Measurements from ENCODE around the gene ZMYND19. TPM values are rescaled to one million over a fixed set of nuclear protein-coding genes. Genes with fewer than 3 reads are reported as not detected.
A peak's percentile ranks its signal among the peaks of the same experiment; 100 is the strongest.
"Not testable (repeated sequence)": the region's sequence is repeated elsewhere in the genome, so short reads cannot be mapped to it uniquely, and the experiment has no call there.

Gene ZMYND19
- total RNA-seq, 2 donors from 2014 or later = 14.4 to 36.0 TPM

GRCh38 chr9:137598943-137599342 lies 8.6 kb upstream of the ZMYND19 start:
- TF ChIP-seq CTCF (IDR thresholded peaks at IDR 0.05) = no peak
- intact Hi-C loops (cut with DNase I) = no loop called here
- H3K9ac ChIP-seq (ENCODE audit: low read depth in 2 of 2, low read length in 2 of 2) = no peak overlapping the region
- H3K9me3 ChIP-seq = no peaks in the 10 kb centered on the region
- no peaks in the 10 kb centered on the region for H3K36me3 ChIP-seq
- DNase-seq = no peak
- no peaks in the 10 kb centered on the region for H3K4me1 ChIP-seq
- no peak overlapping the region for H3K27ac ChIP-seq
- H3K27me3 ChIP-seq = no peaks in the 10 kb centered on the region
- H3K4me3 ChIP-seq = no peak overlapping the region

- H3K9me3 ChIP-seq; H3K27ac ChIP-seq; H3K4me1 ChIP-seq; H3K4me3 ChIP-seq; H3K36me3 ChIP-seq; intact Hi-C loops (cut with DNase I); H3K27me3 ChIP-seq; DNase-seq; H3K9ac ChIP-seq (ENCODE audit: low read depth in 2 of 2, low read length in 2 of 2): not testable (repeated sequence)
Measured at GRCh38 chr9:137596577-137596976, 6.3 kb upstream of the ZMYND19 start.

GRCh38 chr9:137593176-137593575 lies 2.9 kb upstream of the ZMYND19 start:
- no peaks in the 10 kb centered on the region for H3K9me3 ChIP-seq
- H3K36me3 ChIP-seq = no peaks in the 10 kb centered on the region
- H3K4me1 ChIP-seq = peaks cover 10% of the 10 kb centered on the region
- intact Hi-C loops (cut with DNase I) = no loop called here
- DNase-seq = no peak
- TF ChIP-seq CTCF (IDR thresholded peaks at IDR 0.05) = no peak
- H3K9ac ChIP-seq (ENCODE audit: low read depth in 2 of 2, low read length in 2 of 2) = no peak overlapping the region
- H3K27me3 ChIP-seq = no peaks in the 10 kb centered on the region
- H3K27ac ChIP-seq = no peak overlapping the region
- no peak overlapping the region for H3K4me3 ChIP-seq

GRCh38 chr9:137592767-137593166 lies 2.5 kb upstream of the ZMYND19 start:
- no peaks in the 10 kb centered on the region for H3K9me3 ChIP-seq
- H3K27ac ChIP-seq = no peak overlapping the region
- no peak for DNase-seq
- intact Hi-C loops (cut with DNase I) = no loop called here
- H3K4me1 ChIP-seq = peaks cover 10% of the 10 kb centered on the region
- no peak overlapping the region for H3K9ac ChIP-seq (ENCODE audit: low read depth in 2 of 2, low read length in 2 of 2)
- no peaks in the 10 kb centered on the region for H3K27me3 ChIP-seq
- no peaks in the 10 kb centered on the region for H3K36me3 ChIP-seq
- no peak overlapping the region for H3K4me3 ChIP-seq
- no peak for TF ChIP-seq CTCF (IDR thresholded peaks at IDR 0.05)

- Histone ChIP-seq H3K9ac (ENCODE audit: low read depth in 2 of 2, low read length in 2 of 2) (peak overlapping the region in 1 of 2 donors; percentile 81), H3K9me3 (no peaks in the 10 kb centered on the region), H3K27ac (no peak overlapping the region), H3K4me3 (peak overlapping the region; percentile 80), H3K4me1 (peaks cover 10% of the 10 kb centered on the region), H3K27me3 (no peaks in the 10 kb centered on the region), H3K36me3 (no peaks in the 10 kb centered on the region)
- no peak for TF ChIP-seq CTCF (IDR thresholded peaks at IDR 0.05)
- no peak for DNase-seq
- intact Hi-C loops (cut with DNase I) = no loop called here
Measured at GRCh38 chr9:137590123-137590468, 216 bp downstream of the ZMYND19 start.

- TF ChIP-seq CTCF (IDR thresholded peaks at IDR 0.05) = no peak
- H3K27me3 ChIP-seq = no peaks in the 10 kb centered on the region
- H3K9me3 ChIP-seq = no peaks in the 10 kb centered on the region
- H3K27ac ChIP-seq = no peak overlapping the region
- H3K4me1 ChIP-seq = peaks cover 10% of the 10 kb centered on the region
- intact Hi-C loops (cut with DNase I) = no loop called here
- no peak for DNase-seq
- no peaks in the 10 kb centered on the region for H3K36me3 ChIP-seq
- peak overlapping the region; percentile 80 for H3K4me3 ChIP-seq
- peak overlapping the region; percentile 76 to 81 for H3K9ac ChIP-seq (ENCODE audit: low read depth in 2 of 2, low read length in 2 of 2)
Measured at GRCh38 chr9:137589441-137590122, 730 bp downstream of the ZMYND19 start.
